Stimulated activated CD4-positive, alpha-beta T cell treated with anti-CD3 and anti-CD28 coated beads, Interleukin-1b, Interleukin-23, amount 100 ng/mL, for 48 hours (primary cell): ENCODE measurements around the gene MAPK8.
"Not testable (repeated sequence)": the region's sequence is repeated elsewhere in the genome, so short reads cannot be mapped to it uniquely, and the experiment has no call there.

Experiments used
- DNase-seq: peaks from one replicate; pipeline ENCODE4 v3.0.0-alpha.2; 2020

Gene MAPK8

GRCh38 chr10:48389846-48390557 is 83.5 kb downstream of the MAPK8 start:
- DNase-seq: no peak

- DNase-seq: no peak
These were observed 84.0 kb downstream of the MAPK8 start for GRCh38 chr10:48390558-48390871.

GRCh38 chr10:48390933-48391845 is 84.7 kb downstream of the MAPK8 start:
- DNase-seq: peak; percentile 7

DNA sequence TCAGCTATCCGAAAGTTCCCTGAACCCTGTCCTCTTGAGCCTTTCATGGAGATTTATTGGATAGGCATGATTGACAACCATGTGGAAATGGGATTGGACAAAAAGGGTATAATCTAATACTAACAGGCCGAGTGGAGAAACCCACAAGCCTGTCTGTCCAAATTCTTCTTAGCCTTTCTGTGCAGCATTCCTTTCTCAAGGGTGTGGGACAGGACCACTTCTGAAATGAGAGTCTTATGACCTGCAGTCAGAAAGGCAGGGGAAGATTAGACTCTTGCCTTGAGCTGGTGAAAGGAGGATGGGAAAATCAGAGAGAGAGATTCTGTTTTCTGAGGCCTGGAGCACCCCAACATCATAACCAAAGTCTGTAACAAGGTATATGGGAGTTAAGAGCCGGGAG is 85.5 kb downstream of the MAPK8 start:
- no peak for DNase-seq

DNA sequence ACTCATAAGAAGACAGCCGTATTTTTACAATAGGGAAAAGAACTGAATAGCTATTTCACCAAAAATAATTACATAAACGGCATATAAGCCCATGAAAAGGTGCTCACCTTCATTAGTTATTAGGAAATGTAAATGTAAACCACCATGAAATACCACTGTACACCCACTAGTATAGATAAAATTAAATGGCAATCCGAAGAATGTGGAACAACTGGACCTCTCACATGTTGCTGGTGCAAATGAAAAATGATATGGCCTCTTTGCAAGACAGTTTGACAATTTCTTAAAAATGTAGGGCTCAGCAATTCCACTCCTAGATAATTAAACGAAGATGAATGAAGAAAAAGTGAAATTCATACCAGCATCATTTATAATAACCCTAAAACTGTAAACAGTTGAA is 91.8 kb downstream of the MAPK8 start:
- no peak for DNase-seq

GRCh38 chr10:48399056-48399541 is 92.6 kb downstream of the MAPK8 start:
- no peak for DNase-seq

- no peak for DNase-seq
These were observed 93.1 kb downstream of the MAPK8 start for GRCh38 chr10:48399551-48399950.

- no peak for DNase-seq
These were observed 93.8 kb downstream of the MAPK8 start for GRCh38 chr10:48400129-48400849.

- DNase-seq: no peak
These were observed 94.4 kb downstream of the MAPK8 start for GRCh38 chr10:48400850-48401220.

DNA sequence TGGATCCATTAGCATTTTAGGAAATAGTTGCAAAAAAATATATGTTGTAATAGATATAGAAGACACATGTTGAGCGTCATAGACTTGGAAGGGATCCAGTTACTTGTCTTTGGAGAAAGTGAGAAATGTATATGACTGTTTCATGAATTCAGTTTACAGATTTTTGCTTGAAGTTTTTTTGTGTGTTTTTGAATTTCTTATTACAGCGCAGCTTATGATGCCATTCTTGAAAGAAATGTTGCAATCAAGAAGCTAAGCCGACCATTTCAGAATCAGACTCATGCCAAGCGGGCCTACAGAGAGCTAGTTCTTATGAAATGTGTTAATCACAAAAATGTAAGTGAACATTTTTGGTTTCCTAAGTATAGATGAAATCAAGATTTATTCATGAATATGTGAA is 98.2 kb downstream of the MAPK8 start:
- no peak for DNase-seq

GRCh38 chr10:48406204-48406603 is 99.7 kb downstream of the MAPK8 start:
- DNase-seq: no peak

DNA sequence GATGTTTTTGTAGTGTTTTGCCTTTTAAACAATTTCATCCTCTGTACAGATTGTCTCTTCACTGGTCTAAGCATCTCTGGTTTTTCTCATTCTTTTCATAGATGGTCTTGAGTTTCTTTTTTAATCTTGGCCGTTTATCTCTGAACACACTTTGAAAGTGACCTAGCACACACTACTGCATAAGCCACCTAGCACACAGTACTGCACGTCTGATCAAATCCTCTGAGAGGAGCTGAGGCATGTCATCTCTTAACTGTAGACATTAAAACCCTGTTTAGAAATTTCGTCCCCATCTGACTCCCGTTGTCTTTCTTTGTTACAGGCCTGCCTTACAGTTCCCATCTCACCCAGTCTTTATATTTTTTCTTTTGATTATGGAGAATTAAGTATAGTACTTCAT is 100.2 kb downstream of the MAPK8 start:
- DNase-seq: no peak

DNA sequence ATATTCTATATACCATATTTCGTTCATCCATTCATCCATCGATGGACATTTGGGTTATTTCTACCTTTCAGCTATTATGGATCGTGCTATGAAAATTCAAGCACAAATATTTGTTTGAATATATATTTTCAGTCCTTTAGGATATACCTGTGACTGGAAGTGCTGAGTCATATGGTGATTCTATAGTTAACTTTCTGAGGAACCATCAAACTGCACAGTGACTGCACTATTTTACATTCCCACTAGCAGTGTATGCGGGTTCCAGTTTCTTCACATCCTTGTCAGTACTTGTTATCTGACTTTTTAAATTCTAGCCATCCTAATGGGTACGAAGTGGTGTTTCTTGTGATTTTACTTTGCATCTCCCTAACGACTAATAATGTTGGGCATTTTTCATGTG is 104.0 kb downstream of the MAPK8 start:
- DNase-seq: no peak

GRCh38 chr10:48411510-48411909 is 105.0 kb downstream of the MAPK8 start:
- DNase-seq: no peak

GRCh38 chr10:48412081-48412480 is 105.6 kb downstream of the MAPK8 start:
- no peak for DNase-seq

DNA sequence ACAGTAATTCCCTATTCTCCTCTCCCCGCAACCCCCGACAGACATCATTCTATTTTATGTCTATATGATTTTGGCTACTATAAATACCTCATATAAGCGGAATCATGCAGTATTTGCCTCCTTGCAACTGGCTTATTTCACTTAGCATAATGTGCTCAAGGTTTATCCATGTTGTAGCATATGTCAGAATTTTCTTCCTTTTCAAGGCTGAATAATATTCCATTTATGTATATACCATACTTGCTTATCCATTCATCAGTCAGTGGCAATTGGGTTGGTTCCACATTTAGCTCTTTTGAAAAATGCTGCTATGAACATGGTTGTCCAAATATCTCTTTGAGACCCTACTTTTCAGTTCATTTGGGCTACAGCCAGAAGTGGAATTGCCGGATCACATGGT is 106.5 kb downstream of the MAPK8 start:
- DNase-seq: no peak

GRCh38 chr10:48414160-48414559 is 107.7 kb downstream of the MAPK8 start:
- no peak for DNase-seq

- DNase-seq: no peak
These were observed 108.3 kb downstream of the MAPK8 start for GRCh38 chr10:48414778-48415177.

DNA sequence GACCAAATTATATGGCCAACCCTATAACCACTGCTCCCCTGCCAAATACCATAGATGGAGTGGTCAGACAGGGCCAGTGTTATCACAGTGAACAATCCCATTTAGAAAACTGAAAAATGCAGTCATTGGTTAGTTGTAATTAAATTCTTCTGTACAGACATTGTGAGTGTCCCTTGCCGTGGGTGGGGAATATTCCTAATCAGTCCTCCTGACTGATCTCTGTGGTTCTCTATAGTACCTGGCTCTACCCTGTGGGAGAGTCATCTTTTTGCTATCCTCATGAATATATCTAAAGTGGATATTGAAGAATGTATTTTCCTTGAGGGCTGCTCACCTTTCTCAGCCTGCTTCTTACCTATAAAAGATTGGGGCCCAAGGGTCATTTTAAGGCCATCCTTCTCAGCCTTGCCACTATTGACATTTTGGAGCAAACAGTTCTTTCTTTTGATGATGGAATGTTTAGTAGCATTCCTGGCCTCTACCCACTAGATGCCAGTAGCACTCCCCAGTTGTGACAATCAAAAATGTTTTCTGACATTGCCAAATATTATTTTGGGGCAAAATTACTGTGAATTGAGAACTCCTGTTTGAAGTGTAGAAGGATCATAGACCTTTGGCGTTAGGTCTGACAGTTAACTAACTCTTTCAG is 110.2 kb downstream of the MAPK8 start:
- DNase-seq: no peak

DNA sequence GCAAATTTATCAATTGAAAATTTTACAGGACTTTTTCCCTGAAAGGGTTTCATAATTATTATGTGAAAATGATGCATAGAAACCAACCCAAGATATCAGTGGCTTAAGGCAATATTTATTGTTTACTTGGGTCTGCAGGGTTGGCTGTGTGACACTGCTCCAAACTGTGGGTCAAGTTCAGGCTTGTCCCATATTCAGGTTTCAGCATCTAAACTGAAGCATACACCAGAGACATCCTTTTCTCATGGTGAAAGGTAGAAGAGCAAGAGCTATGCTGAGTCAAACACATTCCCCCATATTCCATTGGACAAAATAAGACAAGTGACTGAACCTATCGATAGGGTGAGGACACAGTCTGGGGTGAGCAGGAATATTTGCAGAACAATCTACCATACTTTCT is 110.9 kb downstream of the MAPK8 start:
- DNase-seq: no peak

GRCh38 chr10:48418189-48418788 is 111.8 kb downstream of the MAPK8 start:
- no peak for DNase-seq

- DNase-seq: no peak
These were observed 113.2 kb downstream of the MAPK8 start for GRCh38 chr10:48419714-48420113.

DNA sequence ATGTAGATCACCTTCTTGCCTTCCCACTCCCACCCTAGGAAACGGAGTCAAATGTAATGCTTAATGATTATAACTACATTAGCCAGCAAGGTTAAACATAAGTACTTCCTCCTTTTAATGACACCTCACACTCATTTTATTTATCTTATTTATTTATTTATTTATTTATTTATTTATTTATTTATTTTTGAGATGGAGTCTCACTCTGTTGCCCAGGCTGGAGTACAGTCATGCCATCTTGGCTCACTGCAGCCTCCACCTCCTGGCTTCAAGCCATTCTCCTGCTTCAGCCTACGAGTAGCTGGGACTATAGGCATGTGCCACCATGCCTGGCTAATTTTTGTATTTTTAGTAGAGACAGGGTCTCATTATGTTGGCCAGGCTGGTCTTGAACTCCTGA is 115.4 kb downstream of the MAPK8 start:
- not testable (repeated sequence) for DNase-seq
